GM18907 (cell line): ENCODE data around the gene CITED1.

Experiments used
- ATAC-seq: cut with Tn5 transposase; IDR thresholded peaks from one replicate; pipeline ENCODE4 v1.9.1; 2021; ENCODE audit warnings: mild to moderate bottlenecking, moderate library complexity; ENCODE audit not compliant: unreplicated experiment

The CITED1 gene

DNA sequence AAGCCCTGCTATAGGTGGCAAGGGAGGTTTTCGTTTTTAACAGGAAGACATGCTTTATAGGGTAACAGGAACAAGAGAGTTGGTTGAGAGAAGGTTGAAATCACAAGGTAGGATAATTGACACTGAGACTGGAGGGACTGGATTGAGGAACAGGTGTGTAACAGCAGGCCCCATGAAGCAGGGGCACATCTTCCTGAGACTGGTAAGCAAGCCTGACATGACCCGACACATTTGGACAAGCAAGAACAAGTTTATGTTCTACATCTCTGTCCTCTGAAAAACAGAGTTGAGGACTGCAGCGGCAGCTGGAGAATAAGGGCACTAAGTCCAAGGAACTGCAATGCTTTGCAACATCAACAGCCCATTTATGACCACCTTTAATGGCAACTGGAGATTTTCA is 33.9 kb downstream of the CITED1 start:
- no peak for ATAC-seq

DNA sequence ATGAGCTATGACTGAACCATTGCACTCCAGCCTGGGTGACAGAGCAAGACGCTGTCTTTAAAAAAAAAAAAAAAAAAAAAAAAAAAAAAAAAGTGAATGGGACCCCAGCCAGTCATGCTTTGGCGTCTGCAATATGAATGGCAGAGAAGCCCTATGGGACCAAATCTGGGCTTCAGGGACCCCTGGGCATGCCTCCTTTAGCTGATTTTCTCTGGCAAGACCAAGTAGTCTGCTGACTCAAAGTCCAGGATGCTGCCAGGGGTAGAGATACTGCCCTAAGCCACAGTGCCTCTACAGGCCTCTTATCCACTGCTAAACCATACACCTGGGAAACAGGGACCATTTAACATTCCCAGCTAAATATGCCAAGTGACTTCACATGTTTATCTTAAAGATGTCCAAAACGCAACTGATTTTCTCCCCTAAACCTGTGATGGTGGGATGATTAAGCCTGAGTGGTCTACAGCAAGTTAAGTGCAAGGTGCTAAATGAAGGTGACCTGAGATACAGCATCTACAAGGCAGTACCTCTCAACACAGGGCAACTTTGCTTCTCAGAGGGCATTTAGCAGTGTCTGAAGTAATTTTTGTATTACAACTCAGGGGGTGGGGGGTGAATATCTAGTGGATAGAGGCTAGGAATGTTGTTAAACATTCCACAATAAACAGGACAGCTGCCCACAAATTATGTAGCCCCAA is 34.5 kb downstream of the CITED1 start:
- ATAC-seq, result no peak

DNA sequence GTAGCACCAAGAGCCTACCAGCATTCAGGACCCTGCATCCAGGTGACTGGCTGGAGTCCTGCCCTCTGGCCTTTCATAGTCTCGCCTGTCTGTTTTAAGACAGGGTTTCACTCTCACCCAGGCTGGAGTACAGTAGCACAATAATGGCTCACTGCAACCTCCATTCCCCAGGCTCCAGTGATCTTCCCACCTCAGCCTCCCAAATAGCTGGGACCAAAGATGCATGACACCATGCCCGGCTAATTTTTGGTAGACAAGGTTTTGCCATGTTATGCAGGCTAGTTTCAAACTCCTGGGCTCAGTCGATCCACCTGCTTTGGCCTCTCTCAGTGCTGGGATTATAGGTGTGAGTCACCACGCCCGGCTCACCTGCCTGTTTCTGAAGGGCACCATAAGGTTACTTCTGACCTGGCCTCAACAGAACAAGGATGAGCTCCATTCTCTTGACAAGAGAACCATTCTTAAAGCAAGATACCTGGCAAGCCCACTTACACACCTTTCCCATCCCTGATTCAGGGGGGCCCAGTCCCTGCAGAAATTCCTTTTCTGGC is 35.3 kb downstream of the CITED1 start:
- no peak for ATAC-seq

DNA sequence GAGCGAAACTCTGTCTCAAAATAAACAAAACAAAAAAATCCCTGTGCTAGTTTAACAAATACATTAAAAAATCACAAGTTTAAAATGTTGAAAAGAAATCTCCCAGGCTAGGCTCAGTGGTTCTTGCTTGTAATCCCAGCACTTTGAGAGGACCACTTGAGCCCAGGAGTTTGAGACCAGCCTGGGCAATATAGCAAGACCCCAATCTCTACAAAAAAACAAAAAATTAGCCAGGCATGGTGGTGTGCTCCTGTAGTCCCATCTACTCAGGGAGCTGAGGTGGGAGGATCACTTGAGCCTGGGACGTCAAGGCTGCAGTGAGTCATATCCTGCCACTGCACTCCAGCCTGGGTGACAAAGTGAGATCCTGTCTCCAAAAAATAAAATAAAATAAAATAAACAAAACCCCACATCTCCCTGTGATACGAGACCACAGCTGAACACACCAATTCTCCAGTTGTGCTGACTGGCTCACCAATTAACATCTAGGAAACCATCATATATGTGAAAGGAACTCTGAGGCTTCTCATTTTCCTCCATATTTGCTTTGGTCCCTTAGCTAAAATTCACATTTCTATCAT is 36.0 kb downstream of the CITED1 start:
- ATAC-seq, result no peak

DNA sequence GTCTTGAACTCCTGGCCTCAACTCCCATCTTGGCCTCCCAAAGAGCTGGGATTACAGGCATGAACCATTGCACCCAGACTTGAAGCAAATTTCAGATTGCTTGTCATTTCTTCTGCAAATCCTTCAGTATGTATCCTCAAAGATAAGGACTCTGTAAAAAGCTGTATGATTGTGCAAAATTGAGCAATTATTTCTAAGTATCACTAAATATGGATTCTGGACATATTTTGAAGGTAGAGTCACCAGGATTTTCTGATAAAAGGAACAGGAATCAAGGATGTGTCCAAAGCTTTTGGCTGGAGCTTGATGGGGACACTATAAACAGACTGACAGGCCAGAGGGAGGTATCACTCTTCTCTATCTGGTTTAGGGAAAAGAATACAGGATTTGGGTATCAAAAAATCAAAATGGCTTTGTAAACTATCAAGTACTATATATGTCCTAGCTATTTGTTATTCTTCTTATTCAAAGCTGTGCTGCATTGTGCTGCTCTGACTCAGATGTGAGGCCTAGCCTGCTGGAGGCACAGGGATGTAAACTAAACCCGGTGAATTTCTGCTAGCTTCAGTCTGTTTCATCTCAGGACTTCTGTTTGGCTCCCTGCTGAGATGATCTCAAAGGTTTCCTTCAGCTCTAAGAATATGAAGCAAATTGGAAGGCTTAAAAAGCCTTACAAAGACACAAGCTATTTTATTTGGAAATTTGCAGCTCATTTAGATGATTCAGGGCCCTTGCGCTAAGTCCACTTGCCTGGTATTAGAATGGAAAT is 36.9 kb downstream of the CITED1 start:
- ATAC-seq, result no peak

DNA sequence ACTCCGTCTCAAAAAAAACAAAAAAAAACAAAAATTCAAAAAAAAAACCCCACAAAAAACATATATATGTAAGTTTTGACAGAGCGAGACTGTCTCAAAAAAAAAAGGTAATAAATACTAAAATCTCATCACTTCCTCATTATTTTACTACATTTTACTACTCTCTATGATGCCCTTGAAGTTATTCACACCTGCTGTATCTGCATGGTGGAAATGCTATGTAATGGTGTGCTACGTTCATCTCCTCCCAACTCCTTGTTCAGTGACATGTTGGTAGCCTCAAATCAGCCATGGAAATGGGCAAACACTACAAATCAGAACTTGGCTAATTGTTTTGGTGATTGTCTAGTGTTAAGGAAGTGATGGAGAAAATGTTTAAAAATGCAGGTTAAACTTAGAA is 40.5 kb downstream of the CITED1 start:
- no peak for ATAC-seq

DNA sequence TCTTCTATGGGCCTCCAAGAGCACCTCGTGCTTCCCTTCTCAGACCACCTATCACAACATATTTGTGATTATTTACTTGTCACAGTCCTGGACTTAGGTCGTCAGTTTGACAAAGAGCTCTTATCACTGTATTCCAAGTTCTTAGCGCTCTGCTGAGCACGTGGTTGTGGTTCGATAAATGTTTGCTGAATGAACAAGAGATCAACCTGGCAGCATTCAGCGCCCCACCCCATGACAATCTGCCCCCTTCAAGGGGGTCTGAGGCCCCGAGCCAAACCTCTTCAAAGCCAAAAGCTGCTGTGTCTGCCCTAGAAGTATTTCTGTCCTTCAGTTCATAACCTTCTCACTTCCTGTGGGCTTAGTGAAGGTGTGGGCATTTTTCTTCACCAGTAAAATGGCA is 43.6 kb downstream of the CITED1 start:
- ATAC-seq, result no peak

DNA sequence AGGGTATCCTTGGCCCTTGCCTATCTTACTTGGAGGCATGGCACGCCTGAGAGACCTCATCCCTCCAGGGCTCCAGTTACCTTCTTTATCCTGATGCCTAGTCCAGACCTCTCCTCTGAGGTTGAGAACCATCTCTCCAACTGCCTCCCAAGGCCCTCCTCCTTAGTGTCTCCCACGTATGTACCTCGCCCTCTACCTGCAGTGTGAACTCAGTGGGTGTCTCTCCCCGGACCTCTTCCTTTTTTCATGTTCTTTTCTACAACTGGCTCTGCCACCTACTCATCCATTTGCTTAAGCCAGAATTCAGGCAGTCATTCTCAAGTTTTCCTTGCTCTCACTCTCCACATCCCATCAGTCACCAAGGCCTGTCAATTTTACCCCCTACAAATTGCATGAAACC is 45.3 kb downstream of the CITED1 start:
- ATAC-seq, result no peak

DNA sequence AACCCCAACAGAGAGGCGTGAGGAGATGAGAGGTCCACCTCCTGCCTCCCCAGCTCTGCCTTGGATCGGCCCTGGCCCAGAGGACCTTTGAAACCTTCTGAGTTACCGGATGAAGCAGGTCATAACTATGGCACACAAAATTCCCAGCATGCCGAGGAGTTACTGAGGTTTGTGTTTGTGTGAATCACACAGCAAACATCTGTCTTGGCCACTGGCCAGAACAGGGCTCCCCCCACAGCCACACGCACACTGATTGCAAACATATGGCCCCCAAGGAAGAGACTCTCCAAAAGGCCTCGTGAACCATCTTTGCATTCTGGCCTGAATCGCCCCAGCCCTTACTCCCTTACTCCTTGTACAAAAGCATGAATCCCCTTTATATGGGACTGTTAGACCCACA is 47.5 kb downstream of the CITED1 start:
- no peak for ATAC-seq

DNA sequence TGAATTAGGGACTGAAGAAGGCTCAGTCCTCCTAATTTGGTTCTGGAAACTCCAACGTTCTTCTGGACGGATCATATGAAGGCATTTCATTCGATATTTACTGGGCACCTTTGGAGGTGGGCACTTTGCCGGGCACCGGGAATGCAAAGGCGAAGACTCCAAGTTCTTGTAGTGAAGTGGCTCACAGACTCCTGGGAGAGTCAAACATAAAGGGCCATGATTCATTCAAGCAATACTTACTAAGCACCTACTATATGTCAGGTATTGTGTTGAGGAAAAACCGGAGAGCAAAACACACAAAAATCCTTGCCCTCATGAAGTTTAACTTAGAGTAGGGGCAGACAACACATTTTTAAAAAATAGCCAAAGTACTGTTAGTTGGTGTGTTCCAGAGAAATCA is 49.9 kb downstream of the CITED1 start:
- no peak for ATAC-seq

DNA sequence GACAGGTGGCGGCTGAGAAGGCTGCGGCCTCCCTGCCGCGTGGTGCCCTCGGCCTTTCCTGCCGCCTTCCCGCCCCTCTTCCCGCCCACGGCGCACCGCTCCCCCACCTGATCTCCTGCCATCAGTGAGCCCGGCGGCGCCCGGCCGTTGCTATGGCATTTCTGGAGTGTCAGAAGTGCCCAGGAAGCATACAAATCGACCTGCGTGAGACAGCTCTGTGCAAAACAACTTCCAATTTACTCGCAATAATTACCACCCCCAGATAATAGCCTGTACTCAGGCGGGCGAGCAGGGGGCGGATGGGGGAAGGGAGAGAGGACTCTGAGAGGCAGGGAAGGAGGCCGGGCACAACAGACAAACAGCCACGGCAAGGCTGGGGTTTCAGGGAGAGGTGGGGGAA is 50.3 kb downstream of the CITED1 start:
- ATAC-seq, result no peak

DNA sequence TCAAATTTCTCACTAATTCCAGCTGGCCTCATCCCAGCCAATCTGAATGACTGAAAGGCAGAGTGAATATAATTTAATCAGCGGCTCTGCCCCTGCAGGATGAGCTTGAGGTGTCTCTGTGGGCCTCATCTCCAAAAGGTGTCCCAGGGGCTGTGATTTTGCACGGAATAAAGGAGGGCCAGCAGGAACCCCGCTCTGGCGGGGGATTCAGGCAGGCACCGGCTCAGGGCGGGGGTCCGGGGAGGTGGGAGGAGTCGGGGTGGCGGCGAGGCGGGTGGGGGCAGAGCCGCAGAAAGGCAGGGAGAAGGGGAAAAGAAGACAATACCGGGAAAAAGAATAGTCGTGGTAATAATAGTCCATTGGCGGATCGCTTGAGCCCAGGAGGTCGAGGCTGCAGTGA is 50.9 kb downstream of the CITED1 start:
- no peak for ATAC-seq

DNA sequence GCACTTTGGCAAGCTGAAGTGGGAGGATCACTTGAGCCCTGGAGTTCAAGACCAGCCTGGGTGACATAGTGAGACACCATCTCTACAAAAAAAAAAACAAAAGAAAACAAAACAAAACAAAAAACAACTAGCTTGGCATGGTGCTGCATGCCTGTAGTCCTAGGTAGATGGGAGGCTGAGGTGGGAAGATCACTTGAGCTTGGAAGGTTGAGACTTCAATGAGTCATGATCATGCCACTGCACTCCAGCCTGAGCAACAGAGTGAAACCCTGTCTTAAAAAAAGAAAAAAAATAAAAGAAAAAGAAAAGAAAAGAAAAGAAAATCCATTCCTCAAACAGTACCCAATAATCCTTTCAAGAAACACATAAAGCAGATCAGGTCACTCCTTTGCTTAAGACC is 52.0 kb downstream of the CITED1 start:
- no peak for ATAC-seq
